ENCODE data around the gene SLC30A5. TPM values are rescaled to one million over a fixed set of nuclear protein-coding genes. Genes with fewer than 3 reads are reported as not detected.
"Not testable (repeated sequence)": the region's sequence is repeated elsewhere in the genome, so short reads cannot be mapped to it uniquely, and the experiment has no call there.

Gene SLC30A5
- 31.2 and 53.5 TPM in 2 replicates for total RNA-seq

GRCh38 chr5:69093771-69094482, at the start of gene SLC30A5:
Gene SLC30A5 (plus strand): TSS chr5:69094014. CDS start chr5:69094256, 242 bp downstream.
- DNase-seq (ENCODE audit: low read depth) = peak; percentile 94
- peak; percentile 92 for TF ChIP-seq CTCF (conservative IDR thresholded peaks at IDR 0.05; ENCODE audit: low read depth, low read length)
- peak within 1 kb of the TSS; percentile 87 for H3K4me3 ChIP-seq (ENCODE audit: low read depth, low read length)

GRCh38 chr5:69045213-69045612, 48.6 kb upstream of the SLC30A5 start:
- H3K4me3 ChIP-seq (ENCODE audit: low read depth, low read length); DNase-seq (ENCODE audit: low read depth): not testable (repeated sequence)

- TF ChIP-seq CTCF (conservative IDR thresholded peaks at IDR 0.05; ENCODE audit: low read depth, low read length) = no peak
- H3K4me3 ChIP-seq (ENCODE audit: low read depth, low read length) = no peak overlapping the region
- DNase-seq (ENCODE audit: low read depth) = no peak
Measured at GRCh38 chr5:69046375-69046957, 47.3 kb upstream of the SLC30A5 start.

- TF ChIP-seq CTCF (conservative IDR thresholded peaks at IDR 0.05; ENCODE audit: low read depth, low read length) = peak; percentile 42
- H3K4me3 ChIP-seq (ENCODE audit: low read depth, low read length) = no peak overlapping the region
- no peak for DNase-seq (ENCODE audit: low read depth)
Measured at GRCh38 chr5:69048230-69048629, 45.6 kb upstream of the SLC30A5 start.

GRCh38 chr5:69049151-69049550, 44.7 kb upstream of the SLC30A5 start:
- no peak for TF ChIP-seq CTCF (conservative IDR thresholded peaks at IDR 0.05; ENCODE audit: low read depth, low read length)
- H3K4me3 ChIP-seq (ENCODE audit: low read depth, low read length) = no peak overlapping the region
- no peak for DNase-seq (ENCODE audit: low read depth)

GRCh38 chr5:69049796-69050195, 44.0 kb upstream of the SLC30A5 start:
- no peak for DNase-seq (ENCODE audit: low read depth)
- H3K4me3 ChIP-seq (ENCODE audit: low read depth, low read length) = no peak overlapping the region
- TF ChIP-seq CTCF (conservative IDR thresholded peaks at IDR 0.05; ENCODE audit: low read depth, low read length) = no peak

GRCh38 chr5:69050214-69050613, 43.6 kb upstream of the SLC30A5 start:
- no peak overlapping the region for H3K4me3 ChIP-seq (ENCODE audit: low read depth, low read length)
- no peak for TF ChIP-seq CTCF (conservative IDR thresholded peaks at IDR 0.05; ENCODE audit: low read depth, low read length)
- DNase-seq (ENCODE audit: low read depth) = no peak

Data from epithelial cell of proximal tubule (primary cell).